Heart left ventricle (tissue), 16 donors: ENCODE measurements around the gene DAAM2. TPM values are rescaled to one million over a fixed set of nuclear protein-coding genes. Genes with fewer than 3 reads are reported as not detected.

Source experiments
- ATAC-seq, 4 donors: fragments of 200-7000 bp; cut with Tn5 transposase; one replicate each; pipeline ENCODE4 v1.9.1; 2020 to 2022; ENCODE audit warnings: moderate library complexity in 4 of 4, mild to moderate bottlenecking in 3 of 4, moderate number of reproducible peaks in 1 of 4
- DNase-seq, 5 donors: peaks; one replicate each; pipeline ENCODE4 v3.0.0-alpha.2; 2020
- H3K27ac ChIP-seq, 12 donors: fragments of 200-600 bp; sonication (generic) in 4 of 12; one replicate each; pipeline versions ENCODE4 v1.5.0 to v1.8.0; 2016 to 2022; ENCODE audit warnings: mild to moderate bottlenecking in 2 of 12
- H3K27me3 ChIP-seq, 9 donors: fragments of 200-600 bp; sonication (generic) in 2 of 9; one replicate each; pipeline versions ENCODE4 v1.5.1 to v1.8.0; 2016 to 2022; ENCODE audit warnings: mild to moderate bottlenecking in 3 of 9
- H3K36me3 ChIP-seq, 9 donors: fragments of 200-600 bp; sonication (generic) in 2 of 9; one replicate each; pipeline versions ENCODE4 v1.5.0 to v1.8.0; 2018 to 2022; ENCODE audit warnings: mild to moderate bottlenecking in 2 of 9
- H3K4me1 ChIP-seq, 12 donors: fragments of 200-600 bp; sonication (generic) in 4 of 12; one replicate each; pipeline versions ENCODE4 v1.5.0 to v1.8.0; 2016 to 2022; ENCODE audit warnings: mild to moderate bottlenecking in 3 of 12
- H3K4me3 ChIP-seq, 12 donors: fragments of 200-600 bp; sonication (generic) in 4 of 12; one replicate each; pipeline versions ENCODE4 v1.5.0 to v1.8.0; 2017 to 2022; ENCODE audit warnings: mild to moderate bottlenecking in 9 of 12, moderate library complexity in 4 of 12
- H3K9me3 ChIP-seq, 12 donors: fragments of 200-600 bp; sonication (generic) in 4 of 12; one replicate each; pipeline versions ENCODE4 v1.5.0 to v1.8.0; 2016 to 2022; ENCODE audit warnings: mild to moderate bottlenecking in 1 of 12
- CTCF ChIP-seq, 12 donors: fragments of 200-600 bp; sonication (generic) in 4 of 12; IDR thresholded peaks; one replicate each; pipeline versions ENCODE4 v1.5.0 to v1.8.0; 2018 to 2022; ENCODE audit warnings: antibody characterized with exemption in 12 of 12, mild to moderate bottlenecking in 5 of 12
- POLR2A ChIP-seq, 2 donors: fragments of 450-650 bp; IDR thresholded peaks; one replicate each; pipeline ENCODE4 v1.6.1; 2017; ENCODE audit warnings: antibody characterized with exemption in 2 of 2, mild to moderate bottlenecking in 2 of 2, moderate library complexity in 2 of 2
- WGBS, 4 donors: extraction: QIAGEN DNeasy Blood & Tissue Kit in 2 of 4; methylation state at CpG; one replicate each; pipeline versions ENCODE4 v1.1.5 to v1.1.7; 2013 to 2018; 5-methylcytosine and 5-hydroxymethylcytosine counted together
- intact Hi-C, 10 donors: fragments of 100-400 bp; cut with DNase I; formaldehyde crosslinking; loops; one replicate each; pipeline versions ENCODE4 v1.11.1 to v1.14.2; 2022
- polyA plus RNA-seq, 2 donors: library from polyadenylated mRNA; stranded (reverse); fragments of 200-250 nt; gene quantifications; one replicate each; pipeline ENCODE4 v1.2.3, GENCODE V29; 2013
- total RNA-seq, 9 donors: library from RNA; depleted of rRNA in 2 of 9; stranded (reverse); fragments of >200 nt in 2 of 9; fragmentation: NEBNext Ultra II Directional in 3 of 9; extraction: Animal tissue kit (Norgen Biotek cat#: 25700) in 3 of 9; gene quantifications; one replicate each; pipeline versions ENCODE4 v1.1.0 to v1.2.4, GENCODE V29; 2016 to 2023
- donor health status: ischemic (EF 13 %, LVEDD 7.1; RV severe dilation, severe dysfunction).
- donor health status: healthy with polysubstance abuse.
- donor health status: DM: no; HTN: yes; CAD: no.
- donor health status: DM: no; HTN: no; CAD: no.
- donor health status: ischemic (EF 25% LVEDD 6.9; RV normal size, moderate dysfunction).
- donor health status: ischemic (EF 25% LVEDD 5.7; RV mildly dilated, moderate dysfunction).
- donor health status: healthy.
- donor health status: DM: yes; HTN: yes; CAD: no.
- donor health status: ischemic (EF 35%, LVEDD 5.7; RV mildly dilated, moderate dysfunction).
- donor health status: nonischemic (EF 11% LVEDD 7.7; RV severe dilation, severe dysfunction).
- donor health status: DM: yes; HTN: yes; CAD: no.
- donor health status: PGD.
- donor health status: ischemic (EF 29% LVEDD 5.4; RV normal size, mild dysfunction).
- donor health status: nonischemic (EF 23%, LVEDD 6.1; RV moderate dilation, normal function).

Gene DAAM2
- total and polyA plus RNA-seq, 11 donors = 6.4 to 20.9 (median 13.6) TPM

GRCh38 chr6:39804466-39805065 is 12.4 kb downstream of the DAAM2 start:
- WGBS, 4 donors = 80 to 87% (median 86%) methylated on average over 5 of the region's 5 CpGs
- Histone ChIP-seq H3K27ac (no peak overlapping the region), H3K36me3 (no peaks in the 10 kb centered on the region), H3K27me3 (no peaks in the 10 kb centered on the region), H3K4me1 (peaks cover 0 to 55% (median 19%) of the 10 kb centered on the region in 12 donors), H3K9me3 (no peaks in the 10 kb centered on the region), H3K4me3 (no peak overlapping the region)
- intact Hi-C loops = no loop called here
- DNase-seq (no peak), ATAC-seq (no peak)
- no peak for TF ChIP-seq POLR2A (IDR thresholded peaks at IDR 0.05)
- no peak for TF ChIP-seq CTCF (IDR thresholded peaks at IDR 0.05)

GRCh38 chr6:39806278-39806677 is 14.1 kb downstream of the DAAM2 start:
- H3K4me1 ChIP-seq = peaks cover 0 to 63% (median 23%) of the 10 kb centered on the region in 12 donors
- H3K27me3 ChIP-seq = no peaks in the 10 kb centered on the region
- H3K27ac ChIP-seq = no peak overlapping the region
- no peak for DNase-seq
- intact Hi-C loops = no loop called here
- no peak overlapping the region for H3K4me3 ChIP-seq
- WGBS, 4 donors = 60 to 78% (median 66%) methylated on average over 1 of the region's 1 CpG
- H3K36me3 ChIP-seq = no peaks in the 10 kb centered on the region
- H3K9me3 ChIP-seq = no peaks in the 10 kb centered on the region
- TF ChIP-seq CTCF (IDR thresholded peaks at IDR 0.05) = no peak
- no peak for TF ChIP-seq POLR2A (IDR thresholded peaks at IDR 0.05)
- ATAC-seq = no peak

DNA sequence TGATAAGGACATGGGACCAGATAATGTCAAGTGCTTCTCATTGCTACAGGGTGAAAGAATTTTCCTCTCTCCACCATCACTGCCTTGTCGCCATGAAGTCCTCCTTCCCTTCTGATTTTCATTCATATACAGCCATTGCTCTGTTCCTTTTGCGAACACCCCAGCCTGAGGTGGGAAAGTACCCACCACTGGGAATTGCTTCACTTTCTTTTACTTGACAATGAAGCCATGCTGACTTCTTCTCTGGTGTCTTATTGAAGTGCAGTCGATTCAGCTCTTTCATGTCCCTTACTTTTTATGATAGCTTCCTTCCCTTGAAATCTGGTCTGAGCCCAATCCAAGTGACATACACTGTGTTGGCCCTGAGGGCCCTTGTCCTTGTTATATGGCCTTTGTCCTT is 16.2 kb downstream of the DAAM2 start:
- TF ChIP-seq POLR2A (IDR thresholded peaks at IDR 0.05) (no peak), CTCF (IDR thresholded peaks at IDR 0.05) (no peak)
- Histone ChIP-seq H3K9me3 (no peaks in the 10 kb centered on the region), H3K4me3 (no peak overlapping the region), H3K36me3 (no peaks in the 10 kb centered on the region), H3K4me1 (peaks cover 0 to 73% (median 35%) of the 10 kb centered on the region in 12 donors), H3K27ac (peak overlapping the region in 3 of 12 donors; percentile 6 to 15 (median 14)), H3K27me3 (no peaks in the 10 kb centered on the region)
- DNase-seq = no peak
- intact Hi-C loops = no loop called here
- ATAC-seq = no peak
- WGBS, 4 donors = 71 to 80% (median 74%) methylated on average over 3 of the region's 3 CpGs

DNA sequence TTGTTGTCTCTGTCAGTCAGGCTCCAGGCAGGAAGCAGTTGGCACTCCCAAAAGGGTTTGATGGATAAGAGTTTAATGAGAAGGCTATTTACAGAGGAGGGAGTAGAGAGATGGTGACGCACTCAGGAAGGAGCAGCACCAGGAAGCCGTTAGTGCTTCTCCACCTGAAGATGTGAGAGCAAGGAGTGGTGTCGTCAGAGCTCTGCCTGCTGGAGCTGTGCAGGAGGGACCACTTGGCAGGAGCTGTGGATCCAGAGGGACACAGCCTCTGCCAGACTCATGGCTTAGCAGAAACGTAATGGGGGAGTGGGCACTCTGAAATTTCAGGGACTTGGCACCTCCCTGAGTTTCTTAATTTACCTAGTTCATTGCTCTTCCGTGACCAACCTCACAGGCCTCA is 16.8 kb downstream of the DAAM2 start:
- H3K4me3 ChIP-seq = no peak overlapping the region
- no peaks in the 10 kb centered on the region for H3K36me3 ChIP-seq
- TF ChIP-seq CTCF (IDR thresholded peaks at IDR 0.05) (no peak), POLR2A (IDR thresholded peaks at IDR 0.05) (no peak)
- 42 to 59% (median 46%) methylated on average over 5 of the region's 5 CpGs for WGBS, 4 donors
- no peaks in the 10 kb centered on the region for H3K9me3 ChIP-seq
- DNase-seq (no peak), ATAC-seq (peak in 3 of 4 donors; percentile 6 to 27 (median 17))
- H3K4me1 ChIP-seq = peaks cover 0 to 75% (median 36%) of the 10 kb centered on the region in 12 donors
- peak overlapping the region in 2 of 12 donors; percentile 6 to 16 for H3K27ac ChIP-seq
- intact Hi-C loops = no loop called here
- H3K27me3 ChIP-seq = no peaks in the 10 kb centered on the region
